Cardiac muscle cell (in vitro differentiated cells and primary cell): ENCODE data around the gene DOCK8. TPM values are rescaled to one million over a fixed set of nuclear protein-coding genes. Genes with fewer than 3 reads are reported as not detected.

ENCODE experiments used
- DNase-seq, 2 donors: peaks; one replicate each; pipeline versions ENCODE4 v3.0.0 to v3.0.0-alpha.2; 2010 to 2017; ENCODE audit warnings: low read depth in 1 of 2, low spot score in 1 of 2
- H3K27ac ChIP-seq: fragments of 200-600 bp; sonication (generic); 2 replicates; pipeline ENCODE4 v1.5.1; 2016
- H3K27me3 ChIP-seq: fragments of 200-600 bp; sonication (generic); 2 replicates; pipeline ENCODE4 v1.6.0; 2016; ENCODE audit warnings: control low read depth
- H3K36me3 ChIP-seq: fragments of 200-600 bp; sonication (generic); 2 replicates; pipeline ENCODE4 v1.5.1; 2016; ENCODE audit warnings: control low read depth
- H3K4me1 ChIP-seq: fragments of 200-600 bp; sonication (generic); 2 replicates; pipeline ENCODE4 v1.8.1; 2017; ENCODE audit warnings: low read depth, mild to moderate bottlenecking, mixed run types
- H3K4me3 ChIP-seq: fragments of 200-600 bp; sonication (generic); 2 replicates; pipeline ENCODE4 v1.5.1; 2016; ENCODE audit warnings: mild to moderate bottlenecking
- H3K9me3 ChIP-seq: fragments of 200-600 bp; sonication (generic); 2 replicates; pipeline ENCODE4 v1.5.1; 2017; ENCODE audit warnings: low read depth, mild to moderate bottlenecking, control low read depth
- CTCF ChIP-seq: IDR thresholded peaks from 2 replicates; pipeline ENCODE4 v1.5.1; 2012; ENCODE audit warnings: low read depth, mild to moderate bottlenecking, low read length
- polyA plus RNA-seq: library from polyadenylated mRNA; unstranded; fragments of >200 nt; fragmentation: Nextera tagmentation; extraction: Ambion mirVana; gene quantifications from 2 replicates; pipeline ENCODE4 v1.2.1, GENCODE V29; 2016
- total RNA-seq: library from RNA; depleted of rRNA; stranded (reverse); fragments of >200 nt; gene quantifications from 2 replicates; pipeline ENCODE4 v1.2.3, GENCODE V29; 2016

Gene DOCK8
- total and polyA plus RNA-seq, 2 experiments from 2014 or later, result 2.0 TPM; not detected in 1

- Histone ChIP-seq H3K27ac (no peak overlapping the region), H3K27me3 (no peaks in the 10 kb centered on the region), H3K4me3 (no peak overlapping the region), H3K4me1 (peaks cover 17% of the 10 kb centered on the region), H3K9me3 (no peaks in the 10 kb centered on the region), H3K36me3 (no peaks in the 10 kb centered on the region)
- no peak for TF ChIP-seq CTCF
- peak in 1 of 2 donors; percentile 26 for DNase-seq
Measured at GRCh38 chr9:512555-513272, 298.0 kb downstream of the DOCK8 start.

Other genes starting within 250 kb of the DOCK8 start
- 14.7 and 16.6 TPM in 2 replicates for gene WASHC1, start 185.4 kb upstream of the DOCK8 start, total RNA-seq
- 15.7 and 17.5 TPM in 2 replicates for gene WASHC1, start 185.4 kb upstream of the DOCK8 start, polyA plus RNA-seq
- 0.81 and 1.5 TPM in 2 replicates for gene FOXD4, start 96.4 kb upstream of the DOCK8 start, total RNA-seq
- not detected in 2 replicates for gene FOXD4, start 96.4 kb upstream of the DOCK8 start, polyA plus RNA-seq
- 37.1 and 43.4 TPM in 2 replicates for gene ZNG1A, start 35.8 kb upstream of the DOCK8 start, total RNA-seq
- 69.0 and 87.9 TPM in 2 replicates for gene ZNG1A, start 35.8 kb upstream of the DOCK8 start, polyA plus RNA-seq